Ammon's horn (tissue), 1 donor: ENCODE results near the gene PRKAA1.

Source experiments
- DNase-seq: peaks from one replicate; pipeline ENCODE4 v3.0.0-alpha.2; 2016; ENCODE audit warnings: low spot score

PRKAA1 gene

DNA sequence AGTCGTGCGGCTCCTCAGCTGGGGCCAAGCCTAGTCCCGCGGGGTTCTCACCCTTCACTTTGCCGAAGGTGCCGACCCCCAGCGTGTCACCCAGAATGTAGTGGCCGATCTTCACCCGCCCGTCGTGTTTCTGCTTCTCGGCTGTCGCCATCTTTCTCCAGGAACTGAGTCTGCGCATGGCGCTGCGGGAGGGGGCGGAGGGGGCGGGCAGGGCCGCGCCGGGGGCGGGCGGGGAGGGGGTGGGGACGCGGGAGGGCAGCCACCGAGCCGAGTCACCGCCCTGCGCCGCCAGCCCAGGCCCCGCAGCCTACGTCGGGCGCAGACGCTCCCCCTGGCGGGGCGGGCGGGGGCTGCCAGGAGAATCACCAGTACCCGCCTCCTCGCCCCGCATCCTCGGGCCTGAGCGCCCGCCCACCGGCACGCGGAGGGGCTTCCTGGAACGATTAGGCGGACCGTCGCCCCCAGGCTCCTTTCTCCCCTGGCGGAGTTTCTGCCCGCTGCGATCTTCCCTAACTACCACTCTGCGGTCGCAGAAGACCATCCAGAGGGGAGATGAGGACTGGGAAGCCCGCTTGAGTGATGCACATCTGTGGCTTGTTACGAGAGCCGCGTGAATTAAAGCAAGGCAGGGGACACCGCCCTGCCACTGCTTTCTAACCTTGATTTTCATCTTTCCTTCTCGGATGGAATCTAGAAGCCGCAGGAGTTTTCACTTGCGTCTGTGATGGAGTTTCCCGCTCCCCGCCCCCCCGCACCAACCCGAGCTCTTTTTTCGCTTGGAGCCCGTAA is at the start of gene PRKAA1:
PRKAA1 (minus strand) TSS at position 363 of the 789 bp plus-strand sequence; CDS start at position 178, 185 bp downstream.
- DNase-seq = peak; percentile 95

DNA sequence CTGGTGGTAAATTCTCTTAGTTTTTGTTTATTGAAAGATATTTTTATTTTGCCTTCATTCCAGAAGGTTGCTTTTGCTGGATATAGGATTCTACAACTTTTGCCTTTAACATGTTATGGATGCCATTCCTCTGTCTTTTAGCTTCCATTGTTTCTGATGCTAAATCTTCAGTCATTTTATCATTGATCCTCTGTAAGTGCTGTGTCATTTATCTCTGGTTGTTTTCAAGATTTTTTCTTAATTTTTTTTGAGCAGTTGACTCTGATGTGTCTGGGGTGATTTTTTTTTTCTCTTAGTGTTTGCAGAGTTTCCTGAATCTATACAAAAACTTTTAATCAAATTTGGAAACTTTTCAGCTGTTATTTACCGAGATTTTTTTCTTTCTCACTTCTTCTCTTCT is 49.4 kb upstream of the PRKAA1 start:
- DNase-seq = no peak

DNA sequence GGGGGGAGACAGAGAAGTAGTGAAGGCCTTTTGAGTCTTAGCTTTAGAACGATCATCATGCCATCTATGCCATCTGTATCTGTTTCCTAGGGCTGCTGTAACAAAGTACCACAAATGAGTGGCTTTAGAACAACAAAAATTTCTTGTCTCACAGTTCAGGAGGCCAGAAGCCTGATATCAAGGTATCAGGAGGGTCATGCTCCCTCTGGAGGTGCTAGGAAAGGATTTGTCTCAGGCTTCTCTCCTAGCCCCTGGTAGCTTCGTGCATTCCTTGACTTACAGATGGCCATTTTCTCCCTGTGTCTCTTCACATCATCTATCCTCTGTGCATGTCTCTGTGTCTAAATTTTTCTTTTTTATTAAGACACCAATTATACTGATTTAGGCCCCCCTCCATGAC is 48.2 kb upstream of the PRKAA1 start:
- no peak for DNase-seq

DNA sequence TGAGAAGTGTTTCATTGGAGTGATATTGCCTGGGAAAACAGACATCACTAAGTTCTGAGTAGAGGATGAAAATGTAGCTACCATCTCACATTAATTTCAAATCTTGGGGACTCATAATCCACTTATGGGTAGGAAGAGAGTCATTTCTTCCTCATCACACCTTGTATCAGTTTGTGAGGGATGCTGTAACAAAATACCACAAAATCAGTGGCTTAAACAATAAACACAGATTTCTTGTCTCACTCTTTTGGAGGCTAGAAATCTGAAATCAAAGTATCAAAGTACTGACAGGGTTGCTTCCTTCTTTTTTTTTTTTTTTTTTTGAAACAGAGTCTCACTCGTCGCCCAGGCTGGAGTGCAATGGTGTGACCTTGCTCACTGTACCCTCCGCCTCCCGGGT is 46.4 kb upstream of the PRKAA1 start:
- DNase-seq = no peak

DNA sequence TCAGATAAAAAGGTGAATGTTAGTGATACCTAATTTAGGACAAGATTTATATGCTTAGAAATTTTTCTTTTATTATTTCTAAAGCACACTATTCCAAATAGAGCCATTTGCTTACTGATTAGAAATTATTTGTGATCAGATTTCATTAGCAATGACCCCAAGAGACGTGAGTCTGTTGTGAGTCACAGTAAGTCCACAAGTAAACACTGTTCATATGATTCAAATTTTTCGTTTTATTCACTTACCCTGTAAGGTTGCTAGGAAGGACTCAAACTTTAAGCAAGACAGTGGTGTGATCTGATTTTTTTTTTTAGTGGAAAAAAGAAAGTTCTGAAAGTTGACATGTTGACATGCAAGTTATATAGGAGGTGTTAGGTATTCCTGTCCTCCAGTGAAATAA is 44.2 kb upstream of the PRKAA1 start:
- DNase-seq = no peak

DNA sequence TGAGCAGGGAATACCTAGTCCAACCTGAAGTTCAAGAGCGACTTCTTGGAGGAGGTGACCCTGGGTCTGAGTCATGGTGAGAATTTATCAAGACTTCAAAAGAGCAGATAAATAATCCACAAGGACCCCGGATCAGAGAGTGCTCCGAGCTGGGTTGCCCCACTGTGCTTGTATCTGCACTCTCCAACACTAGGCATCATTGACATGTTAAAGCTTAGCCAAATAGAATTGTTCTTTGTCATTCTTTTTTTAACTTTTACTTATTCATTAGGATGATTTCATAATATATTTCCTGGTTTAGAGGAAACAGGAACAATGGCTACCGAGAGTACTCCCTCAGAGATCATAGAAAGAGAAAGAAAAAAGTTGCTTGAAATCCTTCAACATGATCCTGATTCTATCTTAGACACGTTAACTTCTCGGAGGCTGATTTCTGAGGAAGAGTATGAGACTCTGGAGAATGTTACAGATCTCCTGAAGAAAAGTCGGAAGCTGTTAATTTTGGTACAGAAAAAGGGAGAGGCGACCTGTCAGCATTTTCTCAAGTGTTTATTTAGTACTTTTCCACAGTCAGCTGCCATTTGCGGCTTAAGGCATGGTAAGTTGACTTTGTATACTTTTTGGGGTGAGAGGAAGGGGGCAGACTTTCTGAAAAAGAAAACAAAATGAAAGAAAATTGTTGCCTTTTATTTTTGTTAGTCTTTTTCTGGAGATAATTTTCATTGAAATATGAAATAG is 43.1 kb upstream of the PRKAA1 start, which contains the start of gene CARD6:
CARD6 (plus strand) TSS at position 300 of the 738 bp plus-strand sequence; CDS start at position 316, 16 bp downstream.
- peak; percentile 16 for DNase-seq

DNA sequence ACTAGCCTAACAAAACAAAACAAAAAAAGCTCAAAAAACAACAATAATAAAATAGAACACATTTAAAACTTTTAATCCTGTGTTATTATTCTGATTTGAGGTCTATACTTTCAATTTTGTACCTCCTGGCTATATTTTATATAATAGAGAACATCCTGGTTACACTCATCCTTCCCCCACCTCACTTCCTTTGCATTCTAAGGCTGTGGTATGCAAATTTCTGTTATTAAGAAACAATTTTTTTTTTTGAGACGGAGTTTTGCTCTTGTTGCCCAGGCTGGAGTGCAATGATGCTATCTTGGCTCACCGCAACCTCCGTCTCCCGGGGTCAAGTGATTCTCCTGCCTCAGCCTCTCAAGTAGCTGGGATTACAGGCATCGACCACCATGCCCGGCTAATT is 39.9 kb upstream of the PRKAA1 start:
- DNase-seq = no peak

DNA sequence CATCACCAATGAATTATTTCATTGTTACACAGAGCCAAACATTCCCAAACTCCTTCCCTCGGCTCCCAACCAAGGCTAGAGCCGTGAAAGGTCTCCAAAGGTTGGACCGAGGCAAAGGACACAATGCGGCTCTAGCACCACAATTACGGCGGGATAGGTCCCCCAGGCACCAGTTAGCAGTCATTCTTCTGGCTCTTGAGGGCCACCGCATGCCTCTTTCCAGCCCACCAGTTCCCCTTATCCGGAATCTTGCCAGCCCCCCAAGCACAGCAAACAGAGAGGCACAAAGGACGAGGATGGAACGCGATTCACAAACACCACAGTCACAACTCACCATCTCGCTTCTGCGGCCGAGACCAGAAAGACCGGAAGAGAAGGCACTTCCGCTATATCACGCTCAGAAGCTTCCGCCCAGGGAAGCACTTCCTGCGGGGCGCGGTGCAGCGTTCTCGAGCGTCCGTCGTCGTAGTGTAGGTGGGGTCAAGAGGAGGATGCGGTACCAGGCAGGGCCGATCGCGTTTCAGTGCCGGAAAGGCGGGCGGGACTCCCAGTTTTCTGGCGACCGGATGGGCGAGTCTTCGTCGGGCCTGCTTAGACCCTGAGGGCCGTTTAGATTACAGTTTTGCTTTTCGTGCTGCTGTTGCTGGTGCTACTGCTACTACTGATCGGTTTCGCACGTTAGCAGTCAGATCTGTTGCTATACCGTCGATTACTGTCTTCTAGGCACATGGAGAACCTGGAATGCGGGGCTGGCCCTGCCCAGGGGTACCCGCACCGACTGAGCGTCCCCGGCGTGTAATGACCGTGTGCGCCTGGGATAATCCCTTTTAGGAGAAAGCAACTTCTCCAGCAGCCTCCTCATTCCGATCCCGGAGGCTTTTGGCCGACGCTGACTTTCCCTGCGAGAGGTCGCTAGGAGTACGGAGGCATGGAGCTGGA is 36.9 kb upstream of the PRKAA1 start, which contains the start of gene RPL37:
RPL37 (minus strand) TSS at position 374 of the 939 bp plus-strand sequence; CDS start at position 337, 37 bp downstream.
- DNase-seq = peak; percentile 98

DNA sequence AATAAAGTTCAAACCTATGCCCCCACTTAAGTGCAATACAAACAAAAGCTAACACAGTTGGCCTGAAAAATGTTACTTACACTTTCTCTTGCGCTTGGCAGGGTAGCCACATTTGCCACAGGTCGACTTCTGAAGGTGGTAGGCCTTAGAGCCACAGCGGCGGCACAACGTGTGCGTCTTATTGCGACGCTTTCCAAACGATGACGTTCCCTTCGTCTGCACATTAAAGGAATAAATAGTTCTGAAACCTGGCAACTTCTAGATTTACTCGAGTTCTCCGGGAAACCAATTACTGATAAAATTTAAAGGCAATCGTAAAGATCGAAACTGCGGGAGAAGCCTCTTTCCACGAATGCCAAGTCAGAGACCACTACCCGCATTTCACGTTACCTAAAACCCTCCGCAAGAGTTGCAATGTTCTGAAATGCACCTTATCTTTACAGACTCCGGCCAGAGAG is 36.2 kb upstream of the PRKAA1 start:
- DNase-seq = peak; percentile 31

DNA sequence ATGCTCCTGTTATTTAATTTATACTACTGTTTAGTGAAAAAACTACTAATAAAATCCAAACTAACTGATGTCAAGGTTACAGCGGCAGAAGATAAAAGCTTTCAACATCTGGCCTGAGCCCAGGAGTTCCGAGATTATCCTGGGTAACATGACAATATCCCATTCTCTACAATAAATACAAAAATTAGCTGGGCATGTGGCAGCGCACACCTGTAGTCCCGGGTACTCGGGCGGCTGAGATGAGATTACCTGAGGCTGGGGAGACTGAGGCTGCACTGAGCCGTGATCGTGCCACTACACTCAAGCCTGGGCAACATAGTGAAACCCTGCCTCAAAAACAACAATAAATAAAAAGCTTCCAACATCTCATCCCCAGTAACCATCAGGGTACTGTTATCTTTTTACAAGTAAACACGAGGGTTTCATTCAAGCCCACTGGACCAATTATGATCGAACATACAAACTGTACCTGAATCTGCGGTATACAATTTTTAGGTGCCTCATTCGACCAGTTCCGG is 35.6 kb upstream of the PRKAA1 start:
- DNase-seq = no peak

DNA sequence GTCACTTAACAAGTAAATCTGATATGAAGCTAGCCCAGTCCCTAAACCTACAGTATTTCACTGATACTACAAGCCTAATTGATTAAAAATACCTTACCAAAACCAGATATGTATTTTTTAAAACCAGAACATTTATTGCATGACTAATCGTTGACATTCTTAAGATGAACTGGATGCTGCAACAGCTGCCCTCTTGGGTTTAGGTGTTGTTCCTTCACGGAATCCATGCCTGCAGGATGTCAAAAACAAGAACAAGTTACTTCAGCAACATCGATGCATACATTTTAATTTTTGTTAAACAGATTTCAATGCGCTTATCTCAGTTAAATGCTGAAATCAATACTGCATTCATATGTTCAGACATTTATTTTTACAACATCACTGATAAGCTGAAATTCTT is 34.2 kb upstream of the PRKAA1 start:
- no peak for DNase-seq

DNA sequence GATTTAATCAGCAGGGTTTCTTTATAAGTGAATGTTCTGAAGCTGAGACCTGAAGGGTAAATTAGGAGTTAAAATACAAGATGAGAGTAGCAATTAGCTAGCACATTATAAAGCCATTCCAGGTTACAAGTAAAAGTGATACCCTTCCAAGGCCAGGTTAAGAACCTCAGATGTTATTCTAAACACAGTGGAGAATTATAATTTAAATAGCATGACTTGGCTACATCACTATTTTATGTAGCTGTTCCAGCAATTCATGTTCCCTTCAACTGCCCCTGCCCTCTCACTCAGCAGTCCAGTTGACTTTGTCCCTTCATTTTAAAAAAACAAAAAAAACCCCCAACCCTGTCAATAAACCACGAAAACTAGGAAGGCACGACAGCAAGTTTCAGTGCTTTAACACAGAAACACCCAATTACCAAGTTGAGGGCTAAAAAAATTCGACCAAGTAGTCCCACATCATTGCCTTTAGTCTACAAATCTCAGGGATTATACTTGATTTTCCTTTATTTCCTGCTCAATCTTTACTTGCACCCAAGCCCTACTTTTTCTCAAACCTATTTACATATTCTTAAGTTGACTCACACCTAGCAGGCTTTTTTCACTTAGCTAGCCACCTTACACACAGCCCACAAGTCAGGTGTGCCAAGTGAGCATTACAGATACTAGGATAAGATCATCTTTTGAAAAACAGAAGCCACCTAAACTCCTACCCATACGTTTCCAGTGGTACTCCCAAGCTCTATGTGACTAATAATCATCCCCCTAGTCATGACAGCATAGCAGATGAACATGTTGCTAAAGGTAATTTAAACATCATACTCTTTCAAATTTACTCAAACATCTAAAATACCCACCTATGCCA is 33.4 kb upstream of the PRKAA1 start:
- no peak for DNase-seq

DNA sequence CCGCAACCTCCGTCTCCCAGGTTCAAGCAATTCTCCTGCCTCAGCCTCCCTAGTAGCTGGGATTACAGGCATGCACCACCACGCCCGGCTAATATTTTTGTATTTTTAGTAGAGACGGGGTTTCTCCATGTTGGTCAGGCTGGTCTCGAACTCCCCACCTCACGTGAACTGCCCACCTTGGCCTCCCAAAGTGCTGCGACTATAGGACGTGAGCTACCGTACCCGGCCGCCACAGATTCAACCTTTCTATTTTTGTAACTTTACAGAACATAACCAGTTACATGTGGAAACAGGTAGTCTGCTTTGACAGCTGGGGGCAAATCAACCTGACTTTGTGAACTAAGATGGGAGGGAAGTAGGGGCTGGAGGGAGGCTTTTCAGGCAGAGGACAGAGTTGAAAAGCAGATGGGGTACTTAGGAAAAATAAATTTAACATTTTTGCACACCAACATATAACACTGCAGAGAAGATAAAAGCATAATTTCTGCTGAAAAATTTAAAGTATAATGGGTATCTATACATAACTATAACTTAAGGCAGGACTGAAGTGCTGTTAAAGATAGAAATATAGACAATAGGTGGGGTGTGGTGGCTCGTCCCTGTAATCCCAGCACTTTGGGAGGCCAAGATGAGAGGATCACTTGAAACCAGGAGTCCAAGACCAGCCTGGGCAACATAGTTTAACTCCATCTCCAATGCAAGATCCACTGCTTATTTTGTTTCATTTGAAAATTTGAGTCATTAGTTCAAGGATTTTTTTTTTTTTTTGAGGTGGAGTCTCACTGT is 31.8 kb upstream of the PRKAA1 start:
- DNase-seq = no peak

DNA sequence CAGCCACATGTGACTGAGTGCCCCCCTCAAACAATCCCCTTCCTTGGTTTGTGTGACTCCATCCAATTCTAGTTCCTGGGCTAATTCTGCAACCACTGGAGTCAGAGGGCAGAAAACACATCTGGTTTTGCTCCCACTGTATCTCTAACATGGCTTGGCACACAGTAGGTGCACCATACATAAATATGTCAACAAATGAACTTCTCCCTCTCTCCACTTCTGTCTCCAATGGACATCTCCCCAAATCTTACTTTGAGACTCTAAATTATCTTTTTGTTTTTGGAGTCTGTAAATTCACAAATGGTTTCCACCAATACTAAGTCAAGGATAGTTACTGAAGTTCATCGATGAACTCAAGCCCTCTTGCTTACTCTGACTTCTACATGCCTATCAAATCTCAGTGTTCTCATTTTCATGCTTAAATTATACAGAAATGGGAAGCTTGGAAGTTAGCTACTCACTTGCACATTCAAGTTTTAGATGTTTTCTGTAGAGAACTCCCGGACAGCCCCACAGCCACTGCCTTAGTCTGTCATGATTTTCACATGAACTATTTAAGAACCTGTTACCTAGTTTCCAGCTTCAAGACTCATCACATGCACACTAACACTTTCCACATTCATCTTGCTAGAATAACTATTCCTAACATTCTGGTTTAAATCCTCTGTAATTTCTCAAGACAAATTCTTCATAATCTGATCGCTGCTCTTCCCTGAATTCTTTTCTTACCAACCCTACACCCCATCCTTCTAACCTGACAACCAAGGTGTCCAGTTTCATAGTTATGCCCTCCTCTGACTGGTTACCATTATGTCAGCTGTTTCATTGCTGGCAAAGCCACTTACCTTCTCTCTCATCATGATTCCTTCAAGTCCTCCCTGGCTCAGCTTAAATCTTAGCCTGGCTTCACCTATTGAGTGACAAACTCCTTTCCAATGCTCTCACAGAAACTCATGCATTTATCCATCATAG is 30.8 kb upstream of the PRKAA1 start:
- DNase-seq = no peak

DNA sequence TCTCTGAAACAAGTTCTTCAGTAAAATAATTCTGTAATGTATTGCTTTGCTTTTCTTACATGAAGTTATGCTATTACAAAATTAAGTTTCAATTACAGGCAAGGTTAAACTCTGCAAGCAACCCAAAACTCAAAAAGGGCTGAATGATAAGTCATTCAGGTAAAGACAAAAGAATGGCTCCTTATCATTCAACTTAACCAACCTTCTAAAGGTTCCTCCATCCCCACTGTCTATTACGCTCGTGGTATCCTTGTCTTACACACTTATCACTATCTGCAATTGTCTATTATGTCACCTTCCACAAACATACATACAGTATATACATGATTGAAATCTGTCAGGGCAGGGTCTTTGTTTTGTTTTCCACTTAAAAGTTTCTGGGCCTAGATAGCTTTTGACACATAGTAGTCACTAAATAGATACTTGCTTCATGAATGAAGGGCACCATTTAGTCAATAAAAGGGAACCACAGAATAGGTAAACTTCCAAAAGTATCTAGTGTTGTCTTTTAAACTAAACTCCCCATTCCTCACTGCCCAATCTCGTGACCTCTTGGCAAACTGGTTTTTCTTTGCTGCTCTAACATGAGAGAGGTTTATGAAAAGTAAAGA is 30.0 kb upstream of the PRKAA1 start:
- no peak for DNase-seq

DNA sequence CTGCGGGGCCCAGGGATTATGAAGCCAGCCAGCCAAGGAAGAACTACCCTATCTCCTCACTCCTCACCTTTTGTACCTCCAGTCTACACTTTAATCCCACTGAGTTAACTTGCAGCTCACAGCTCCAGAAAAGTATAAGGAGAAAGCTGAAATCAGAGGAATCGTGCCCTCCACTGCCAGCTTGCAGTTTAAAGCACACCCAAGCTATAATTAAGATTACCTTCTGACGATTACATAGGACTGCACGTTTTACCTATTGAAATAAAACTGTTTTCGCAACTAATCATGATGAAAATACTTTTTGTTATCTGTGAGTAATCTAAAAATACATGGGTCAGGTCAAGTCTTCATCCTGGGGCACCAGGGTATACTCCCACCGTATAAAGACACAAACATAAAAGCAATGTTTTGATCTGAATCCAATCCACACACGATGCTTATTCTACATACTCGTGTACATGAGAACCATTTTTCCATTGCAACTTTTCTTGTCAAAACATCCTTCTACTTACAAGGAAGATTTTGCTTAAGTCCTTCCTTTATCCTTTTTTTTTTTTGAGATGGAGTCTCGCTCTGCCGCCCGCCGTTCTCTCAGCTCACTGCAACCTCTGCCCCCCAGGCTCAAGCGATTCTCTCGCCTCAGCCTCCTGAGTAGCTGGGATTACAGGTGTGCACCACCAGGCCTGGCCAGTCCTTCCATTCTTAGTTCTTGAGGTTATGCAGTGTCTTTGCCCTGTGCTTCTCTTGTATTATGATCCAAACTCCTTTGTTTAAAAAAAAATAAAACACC is 29.2 kb upstream of the PRKAA1 start:
- no peak for DNase-seq

DNA sequence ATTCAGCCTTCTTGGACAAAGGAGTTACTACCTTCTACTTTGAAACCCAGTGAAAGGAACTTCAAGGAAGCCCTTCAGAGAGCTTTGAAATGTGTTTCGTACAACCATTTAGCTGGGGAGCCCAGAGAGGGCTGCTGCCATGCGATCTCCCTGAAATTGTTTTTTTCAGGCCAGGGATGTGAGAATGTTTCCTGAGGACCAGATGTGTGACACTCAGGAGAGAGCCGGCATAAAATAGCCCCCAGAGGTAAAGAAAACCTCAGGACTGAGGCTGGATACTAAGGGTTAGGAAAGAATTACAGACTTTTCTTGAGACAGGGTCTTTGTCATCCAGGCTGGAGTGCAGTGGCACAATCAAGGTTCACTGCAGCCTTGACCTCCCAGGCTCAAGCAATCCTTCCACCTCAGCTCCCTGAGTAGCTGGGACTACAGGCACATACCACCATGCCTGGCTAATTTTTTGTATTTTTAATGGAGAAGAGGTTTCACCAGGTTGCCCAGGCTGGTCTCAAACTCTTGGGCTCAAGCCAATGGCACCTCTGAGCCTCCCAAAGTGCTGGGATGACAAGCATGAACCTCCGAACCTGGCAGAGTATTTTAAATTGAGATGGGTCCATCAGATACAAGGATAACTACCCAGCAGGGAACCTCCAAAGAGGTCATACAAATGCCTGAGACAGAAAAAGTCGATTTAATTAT is 28.5 kb upstream of the PRKAA1 start:
- DNase-seq = no peak
